CD14-positive monocyte (primary cell): ENCODE data around the gene SLC25A39. TPM values are rescaled to one million over a fixed set of nuclear protein-coding genes. Genes with fewer than 3 reads are reported as not detected.
A peak's percentile ranks its signal among the peaks of the same experiment; 100 is the strongest.
"Not testable (repeated sequence)": the region's sequence is repeated elsewhere in the genome, so short reads cannot be mapped to it uniquely, and the experiment has no call there.

Experiments
- DNase-seq, 3 donors: peaks; one replicate each; pipeline ENCODE4 v3.0.0-alpha.2; 2011 to 2022
- H2AFZ ChIP-seq: 2 replicates; pipeline ENCODE4 v1.6.0; 2012; ENCODE audit warnings: mild to moderate bottlenecking, low read depth, low read length, inconsistent platforms; ENCODE audit not compliant: insufficient read depth, poor library complexity, severe bottlenecking
- H3K27ac ChIP-seq, 2 donors: 1 replicate in 1 of 2; 2 replicates in 1 of 2; pipeline ENCODE4 v1.5.1; 2012 to 2013; ENCODE audit warnings: low read length in 2 of 2, control low read depth in 1 of 2, inconsistent platforms in 1 of 2, low read depth in 1 of 2, mild to moderate bottlenecking in 1 of 2
- H3K27me3 ChIP-seq, 2 donors: one replicate each; pipeline versions ENCODE4 v1.6.0 to v1.6.1; 2011 to 2013; ENCODE audit warnings: low read length in 2 of 2; ENCODE audit not compliant: control insufficient read depth in 2 of 2, insufficient read depth in 2 of 2
- H3K36me3 ChIP-seq, 2 donors: replicated peaks in 1 of 2; 1 replicate in 1 of 2; 2 replicates in 1 of 2; pipeline versions ENCODE4 v1.5.1 to v1.6.1; 2012 to 2013; ENCODE audit warnings: low read length in 2 of 2, control low read depth in 1 of 2, inconsistent platforms in 1 of 2, mild to moderate bottlenecking in 1 of 2; ENCODE audit not compliant: insufficient read depth in 2 of 2, control insufficient read depth in 1 of 2
- H3K4me1 ChIP-seq, 2 donors: 1 replicate in 1 of 2; 2 replicates in 1 of 2; pipeline versions ENCODE4 v1.5.1 to v1.6.1; 2012 to 2013; ENCODE audit warnings: low read length in 2 of 2, control low read depth in 1 of 2, inconsistent platforms in 1 of 2, mild to moderate bottlenecking in 1 of 2, moderate library complexity in 1 of 2; ENCODE audit not compliant: insufficient read depth in 2 of 2, control insufficient read depth in 1 of 2
- H3K4me2 ChIP-seq: replicated peaks from 2 replicates; pipeline ENCODE3; 2012; ENCODE audit warnings: low read length, moderate library complexity, mild to moderate bottlenecking; ENCODE audit not compliant: poor library complexity, severe bottlenecking; ENCODE audit errors: extremely low read depth
- H3K4me3 ChIP-seq, 3 experiments: fragments of 200-600 bp in 1 of 3; sonication (generic) in 1 of 3; replicated peaks in 1 of 3; 1 replicate in 2 of 3; 2 replicates in 1 of 3; pipeline ENCODE4 v1.5.1; 2011 to 2013; ENCODE audit warnings: low read length in 3 of 3, mild to moderate bottlenecking in 3 of 3, control low read depth in 2 of 3, low read depth in 2 of 3, inconsistent platforms in 1 of 3, moderate library complexity in 1 of 3
- H3K79me2 ChIP-seq: 2 replicates; pipeline ENCODE4 v1.6.0; 2012; ENCODE audit warnings: mild to moderate bottlenecking, control low read depth, inconsistent platforms, low read length, moderate library complexity; ENCODE audit not compliant: insufficient read depth
- H3K9ac ChIP-seq: 2 replicates; pipeline ENCODE4 v1.6.0; 2017; ENCODE audit warnings: low read length, mild to moderate bottlenecking; ENCODE audit not compliant: insufficient read depth, poor library complexity, severe bottlenecking
- H3K9me3 ChIP-seq, 2 donors: replicated peaks in 1 of 2; 1 replicate in 1 of 2; 2 replicates in 1 of 2; pipeline versions ENCODE4 v1.5.1 to v1.6.1; 2012 to 2013; ENCODE audit warnings: low read length in 2 of 2, control low read depth in 1 of 2; ENCODE audit not compliant: control insufficient read depth in 1 of 2, insufficient read depth in 1 of 2
- H4K20me1 ChIP-seq: 2 replicates; pipeline ENCODE4 v1.6.0; 2012; ENCODE audit warnings: mild to moderate bottlenecking, low read length, control low read depth, moderate library complexity; ENCODE audit not compliant: insufficient read depth
- H3K27ac Mint-ChIP-seq, 7 donors: one replicate each; pipeline ENCODE4 v1.8.0; 2020; ENCODE audit warnings: mild to moderate bottlenecking in 7 of 7, mixed read lengths in 7 of 7, moderate library complexity in 6 of 7, inconsistent platforms in 2 of 7
- H3K27me3 Mint-ChIP-seq, 3 donors: one replicate each; pipeline ENCODE4 v1.8.0; 2021 to 2022; ENCODE audit warnings: low read depth in 3 of 3, mild to moderate bottlenecking in 3 of 3, mixed read lengths in 3 of 3, moderate library complexity in 3 of 3, inconsistent platforms in 1 of 3
- H3K36me3 Mint-ChIP-seq, 2 donors: one replicate each; pipeline ENCODE4 v1.8.0; 2020; ENCODE audit warnings: mixed read lengths in 2 of 2, inconsistent platforms in 1 of 2, mild to moderate bottlenecking in 1 of 2
- H3K4me1 Mint-ChIP-seq: one replicate; pipeline ENCODE4 v1.8.0; 2020; ENCODE audit warnings: mild to moderate bottlenecking, mixed read lengths
- H3K4me3 Mint-ChIP-seq, 2 donors: one replicate each; pipeline ENCODE4 v1.8.0; 2020; ENCODE audit warnings: mild to moderate bottlenecking in 2 of 2, mixed read lengths in 2 of 2, moderate library complexity in 1 of 2
- H3K9me3 Mint-ChIP-seq, 7 donors: one replicate each; pipeline ENCODE4 v1.8.0; 2020 to 2022; ENCODE audit warnings: mixed read lengths in 7 of 7, mild to moderate bottlenecking in 6 of 7, moderate library complexity in 6 of 7, inconsistent platforms in 2 of 7
- CTCF ChIP-seq: fragments of 200-600 bp; IDR thresholded peaks from one replicate; pipeline ENCODE4 v1.8.0; 2022; ENCODE audit warnings: antibody characterized with exemption, mild to moderate bottlenecking
- WGBS: methylation state at CpG from one replicate; pipeline ENCODE4 v1.1.5; 2013; ENCODE audit warnings: missing lambda C conversion rate; ENCODE audit not compliant: insufficient coverage; 5-methylcytosine and 5-hydroxymethylcytosine counted together
- intact Hi-C, 2 donors: fragments of 100-400 bp; cut with micrococcal nuclease; formaldehyde crosslinking; loops; one replicate each; pipeline versions ENCODE4 v1.15.0 to v1.15.1; 2023
- polyA plus RNA-seq, 3 donors: library from polyadenylated mRNA; depleted of rRNA in 1 of 3; unstranded in 2 of 3; stranded (reverse) in 1 of 3; fragments of 300-500 nt in 2 of 3; fragments of >200 nt in 1 of 3; fragmentation: Illumina TruSeq in 2 of 3; gene quantifications; 1 replicate in 2 of 3; 2 replicates in 1 of 3; pipeline ENCODE4 v1.2.3, GENCODE V29; 2012 to 2021

The SLC25A39 gene
- polyA plus RNA-seq, 3 donors: 64.0 to 74.8 (median 64.5) TPM

- H3K4me1 Mint-ChIP-seq: peaks cover 65% of the 10 kb centered on the region
- Histone ChIP-seq H3K27ac (peak overlapping the region in 1 of 2 donors; percentile 86), H3K4me3 (peak overlapping the region in 1 of 3 experiments; percentile 12), H3K36me3 (no peaks in the 10 kb centered on the region), H3K4me1 (peaks cover 61 to 68% of the 10 kb centered on the region in 2 donors), H3K27me3 (no peaks in the 10 kb centered on the region), H3K9me3 (no peaks in the 10 kb centered on the region), H3K9ac (no peak overlapping the region), H3K4me2 (peak overlapping the region; percentile 44), H2AFZ (no peak overlapping the region), H4K20me1 (no peaks in the 10 kb centered on the region), H3K79me2 (peaks cover 3% of the 10 kb centered on the region)
- peak overlapping the region; percentile 83 to 95 (median 89) for H3K27ac Mint-ChIP-seq
- H3K27me3 Mint-ChIP-seq: no peaks in the 10 kb centered on the region
- TF ChIP-seq CTCF: peak; percentile 85
- WGBS: 0% methylated on average over 1 of the region's 7 CpGs
- H3K36me3 Mint-ChIP-seq: no peaks in the 10 kb centered on the region
- peak; percentile 82 to 93 (median 91) for DNase-seq
- H3K4me3 Mint-ChIP-seq: peak overlapping the region in 1 of 2 donors; percentile 69
- intact Hi-C loops: no loop called here
- H3K9me3 Mint-ChIP-seq: peaks cover 0 to 4% (median 0%) of the 10 kb centered on the region in 7 donors
Measured at GRCh38 chr17:44331249-44331760, 6.7 kb upstream of the SLC25A39 start.

GRCh38 chr17:44330263-44330662 lies 5.6 kb upstream of the SLC25A39 start:
- intact Hi-C loops, H3K27me3 ChIP-seq, H3K27ac Mint-ChIP-seq, H3K79me2 ChIP-seq, H3K9me3 ChIP-seq, H3K4me3 Mint-ChIP-seq, H3K36me3 Mint-ChIP-seq, H4K20me1 ChIP-seq, DNase-seq, H3K27me3 Mint-ChIP-seq, H3K9ac ChIP-seq, H3K4me3 ChIP-seq, H3K9me3 Mint-ChIP-seq, H3K27ac ChIP-seq, H3K4me2 ChIP-seq, H2AFZ ChIP-seq, H3K36me3 ChIP-seq: not testable (repeated sequence)
- no CpG with 5 or more reads among the region's 5 CpGs for WGBS
- peaks cover 64% of the 10 kb centered on the region for H3K4me1 Mint-ChIP-seq
- H3K4me1 ChIP-seq: peaks cover 61 to 68% of the 10 kb centered on the region in 2 donors

- H3K27ac Mint-ChIP-seq, DNase-seq, H3K4me3 Mint-ChIP-seq, H3K27me3 Mint-ChIP-seq, H3K36me3 Mint-ChIP-seq, H3K36me3 ChIP-seq, H3K27ac ChIP-seq, H2AFZ ChIP-seq, H3K9ac ChIP-seq, H3K79me2 ChIP-seq, H3K9me3 ChIP-seq, H3K4me3 ChIP-seq, H3K4me2 ChIP-seq, H4K20me1 ChIP-seq, H3K27me3 ChIP-seq, H3K9me3 Mint-ChIP-seq: not testable (repeated sequence)
- H3K4me1 ChIP-seq: peaks cover 58 to 66% of the 10 kb centered on the region in 2 donors
- intact Hi-C loops: loop anchor here in 1 of 2 donors (10.0 kb wide), 1 partner anchor 205 kb away; the partner anchor contains the start of gene HDAC5
- H3K4me1 Mint-ChIP-seq: peaks cover 59% of the 10 kb centered on the region
- WGBS: 100% methylated on average over 4 of the region's 7 CpGs
Measured at GRCh38 chr17:44329516-44329915, 4.9 kb upstream of the SLC25A39 start.
